ENCODE results near the gene IFNAR2. TPM values are rescaled to one million over a fixed set of nuclear protein-coding genes. Genes with fewer than 3 reads are reported as not detected.

The IFNAR2 gene
- total RNA-seq, 1 experiment from 2014 or later: 12.3 TPM

- Histone ChIP-seq H3K27me3 (ENCODE audit: insufficient read depth, low read length) (no peaks in the 10 kb centered on the region), H4K20me1 (ENCODE audit: insufficient read depth) (no peaks in the 10 kb centered on the region), H3K9me2 (ENCODE audit: insufficient read depth) (no peaks in the 10 kb centered on the region), H3K27ac (ENCODE audit: low read depth, low read length) (no peak overlapping the region), H3K4me1 (ENCODE audit: control insufficient read depth in 1 of 2, insufficient read depth in 2 of 2, low read length in 2 of 2) (peaks cover 5 to 12% of the 10 kb centered on the region in 2 experiments; a peak in 2 of 4 replicates), H3K79me2 (ENCODE audit: insufficient read depth, low read length) (peaks cover 15% of the 10 kb centered on the region), H3K9ac (ENCODE audit: low read length) (no peak overlapping the region), H3K4me2 (ENCODE audit: low read length) (no peak overlapping the region), H2AFZ (ENCODE audit: low read depth, low read length, poor library complexity, severe bottlenecking) (no peak overlapping the region), H3K9me3 (ENCODE audit: control insufficient read depth in 1 of 2, insufficient read depth in 1 of 2, low read depth in 1 of 2, low read length in 2 of 2) (no peaks in the 10 kb centered on the region), H3K36me3 (ENCODE audit: control insufficient read depth in 1 of 2, insufficient read depth in 2 of 2, low read length in 2 of 2) (no peaks in the 10 kb centered on the region), H3K4me3 (replicated peaks in 1 of 2; ENCODE audit: low read depth in 1 of 2, low read length in 2 of 2) (no peak overlapping the region)
- RAD21 ChIA-PET (ENCODE audit: low non-redundant PET in 1 of 2, low total read pairs in 2 of 2, uncharacterized antibody in 2 of 2, unreplicated experiment in 2 of 2): no interaction called here
- POLR2A ChIA-PET: no interaction called here
- intact Hi-C loops (cut with micrococcal nuclease): no loop called here
- DNase-seq (ENCODE audit: low read depth, low spot score) (no peak), ATAC-seq (no peak)
- CTCF ChIA-PET: no interaction called here
- BruUV-seq (replicated peaks): no TSS peak
- TF ChIP-seq, protein P1, sequence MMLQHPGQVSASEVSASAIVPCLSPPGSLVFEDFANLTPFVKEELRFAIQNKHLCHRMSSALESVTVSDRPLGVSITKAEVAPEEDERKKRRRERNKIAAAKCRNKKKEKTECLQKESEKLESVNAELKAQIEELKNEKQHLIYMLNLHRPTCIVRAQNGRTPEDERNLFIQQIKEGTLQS (IDR thresholded peaks at IDR 0.05): no peak
- TF ChIP-seq JUND (IDR thresholded peaks at IDR 0.05): no peak
- TF ChIP-seq ZNF274 (IDR thresholded peaks at IDR 0.05; ENCODE audit: low read depth, low read length): no peak
- TF ChIP-seq EGR1 (IDR thresholded peaks at IDR 0.05; ENCODE audit: low read depth): no peak
- TF ChIP-seq POLR2A (IDR thresholded peaks at IDR 0.05; ENCODE audit: borderline replicate concordance, extremely low read depth, insufficient read depth, insufficient read length): no peak
- no peak for TF ChIP-seq RAD21 (IDR thresholded peaks at IDR 0.05; ENCODE audit: low read depth)
- TF ChIP-seq SP1 (IDR thresholded peaks at IDR 0.05; ENCODE audit: low read depth): no peak
- TF ChIP-seq ZBTB33 (IDR thresholded peaks at IDR 0.05; ENCODE audit: extremely low read depth, insufficient replicate concordance, low read length): no peak
- no peak for TF ChIP-seq SIN3A (IDR thresholded peaks at IDR 0.05; ENCODE audit: low read depth)
- TF ChIP-seq CEBPB (IDR thresholded peaks at IDR 0.05; ENCODE audit: low read depth): no peak
- TF ChIP-seq FOSL1 (IDR thresholded peaks at IDR 0.05; ENCODE audit: low read depth): no peak
These were observed 5.1 kb downstream of the IFNAR2 start for GRCh38 chr21:33234635-33235520.
